Ovary (tissue), 9 donors: ENCODE data around the gene RABL6. TPM values are rescaled to one million over a fixed set of nuclear protein-coding genes. Genes with fewer than 3 reads are reported as not detected.
A peak's percentile ranks its signal among the peaks of the same experiment; 100 is the strongest.

Source experiments
- DNase-seq, 5 donors: peaks; one replicate each; pipeline ENCODE4 v3.0.0-alpha.2; 2019 to 2020
- H3K27ac ChIP-seq, 2 donors: fragments of 200-600 bp; one replicate each; pipeline versions ENCODE4 v1.5.1 to v1.8.0; 2019 to 2022
- H3K27me3 ChIP-seq: fragments of 200-600 bp; one replicate; pipeline ENCODE4 v1.8.0; 2022
- H3K36me3 ChIP-seq: fragments of 200-600 bp; sonication (generic); one replicate; pipeline ENCODE4 v1.5.1; 2019
- H3K4me1 ChIP-seq: one replicate; pipeline ENCODE4 v1.8.1; 2013; ENCODE audit warnings: mild to moderate bottlenecking, moderate library complexity; ENCODE audit not compliant: insufficient read depth
- H3K4me3 ChIP-seq: fragments of 200-600 bp; sonication (generic); one replicate; pipeline ENCODE4 v1.5.1; 2017
- H3K9me3 ChIP-seq, 2 donors: fragments of 200-600 bp in 1 of 2; sonication (generic) in 1 of 2; one replicate each; pipeline versions ENCODE4 v1.5.1 to v1.8.1; 2013 to 2019; ENCODE audit warnings: mild to moderate bottlenecking in 1 of 2, moderate library complexity in 1 of 2
- CTCF ChIP-seq, 3 donors: fragments of 450-650 bp in 2 of 3; fragments of 200-600 bp in 1 of 3; IDR thresholded peaks; one replicate each; pipeline versions ENCODE4 v1.5.1 to v1.8.0; 2016 to 2022; ENCODE audit warnings: antibody characterized with exemption in 3 of 3, mild to moderate bottlenecking in 1 of 3
- EP300 ChIP-seq: sonication (generic); formaldehyde crosslinking; IDR thresholded peaks from one replicate; pipeline ENCODE4 v1.6.1; 2017; ENCODE audit warnings: antibody characterized with exemption
- POLR2A ChIP-seq: fragments of 450-650 bp; IDR thresholded peaks from one replicate; pipeline ENCODE4 v1.6.1; 2017; ENCODE audit warnings: antibody characterized with exemption, mild to moderate bottlenecking, moderate library complexity
- WGBS, 3 donors: extraction: QIAGEN DNeasy Blood & Tissue Kit in 1 of 3; methylation state at CpG; one replicate each; pipeline versions ENCODE4 v1.1.5 to v1.1.7; 2013 to 2017; 5-methylcytosine and 5-hydroxymethylcytosine counted together
- intact Hi-C, 4 donors: fragments of 100-400 bp; cut with DNase I; formaldehyde crosslinking; loops; one replicate each; pipeline versions ENCODE4 v1.11.0 to v1.15.1; 2022 to 2023
- polyA plus RNA-seq, 2 donors: library from polyadenylated mRNA; stranded (reverse); fragments of 200-250 nt in 1 of 2; fragments of 350-450 nt in 1 of 2; fragmentation: Illumina TruSeq in 1 of 2; extraction: RNeasy Lipid Tissue Mini Kit (QIAGEN cat#74804) in 1 of 2; gene quantifications; one replicate each; pipeline ENCODE4 v1.2.3, GENCODE V29; 2013 to 2014
- total RNA-seq, 7 donors: library from RNA; depleted of rRNA in 2 of 7; stranded (reverse); fragments of >200 nt in 2 of 7; fragmentation: NEBNext Ultra II Directional in 3 of 7; extraction: Animal tissue kit (Norgen Biotek cat#: 25700) in 3 of 7; gene quantifications; one replicate each; pipeline versions ENCODE4 v1.1.0 to v1.2.4, GENCODE V29; 2016 to 2023
- donor health status: DM: no; HTN: no; CAD: no; lungs with moderate emphysema.
- donor health status: DM: no; HTN: no; CAD: no.
- donor health status: Bipolar disorder and iron deficiency.
- donor health status: DM: yes; HTN: yes; CAD: no.
- donor health status: DM: no; HTN: no; CAD: no.
- donor health status: DM: yes; HTN: yes; CAD: no.

RABL6 gene
- total and polyA plus RNA-seq, 9 donors: 22.6 to 65.4 (median 49.4) TPM

- DNase-seq: peak in 1 of 5 donors; percentile 25
- Histone ChIP-seq H3K4me1 (no peaks in the 10 kb centered on the region), H3K27me3 (no peaks in the 10 kb centered on the region), H3K9me3 (no peaks in the 10 kb centered on the region), H3K27ac (no peak overlapping the region), H3K4me3 (no peak overlapping the region), H3K36me3 (no peaks in the 10 kb centered on the region)
- WGBS, 3 donors: 71 to 74% (median 73%) methylated on average over 12 to 13 of the region's 13 CpGs
- no peak for TF ChIP-seq EP300
- no peak for TF ChIP-seq CTCF (IDR thresholded peaks at IDR 0.05)
- no peak for TF ChIP-seq POLR2A
- intact Hi-C loops: no loop called here
These were observed 46.2 kb upstream of the RABL6 start for GRCh38 chr9:136761545-136761981.

GRCh38 chr9:136762221-136762691 is 45.5 kb upstream of the RABL6 start:
- no peaks in the 10 kb centered on the region for H3K27me3 ChIP-seq

GRCh38 chr9:136762915-136763648 is 44.7 kb upstream of the RABL6 start:
- Histone ChIP-seq H3K4me3 (no peak overlapping the region), H3K4me1 (no peaks in the 10 kb centered on the region), H3K27ac (no peak overlapping the region), H3K36me3 (no peaks in the 10 kb centered on the region), H3K27me3 (no peaks in the 10 kb centered on the region), H3K9me3 (no peaks in the 10 kb centered on the region)
- 7 to 14% (median 13%) methylated on average over 36 to 37 of the region's 37 CpGs for WGBS, 3 donors
- intact Hi-C loops: no loop called here
- peak; percentile 32 to 59 (median 49) for DNase-seq
- TF ChIP-seq EP300 (no peak), CTCF (IDR thresholded peaks at IDR 0.05) (no peak), POLR2A (no peak)

More at GRCh38 chr9:136762221-136762691, 45.5 kb upstream of the RABL6 start:
- 68 to 73% (median 72%) methylated on average over 14 to 17 of the region's 17 CpGs for WGBS, 3 donors
- no peak overlapping the region for H3K4me3 ChIP-seq
- TF ChIP-seq EP300: no peak
- no peak for TF ChIP-seq CTCF (IDR thresholded peaks at IDR 0.05)
- TF ChIP-seq POLR2A: no peak
- intact Hi-C loops: no loop called here
- no peaks in the 10 kb centered on the region for H3K36me3 ChIP-seq
- H3K27ac ChIP-seq: no peak overlapping the region
- no peaks in the 10 kb centered on the region for H3K4me1 ChIP-seq
- no peaks in the 10 kb centered on the region for H3K9me3 ChIP-seq
- peak in 1 of 5 donors; percentile 21 for DNase-seq

GRCh38 chr9:136763649-136764035 is 44.1 kb upstream of the RABL6 start:
- DNase-seq: peak in 2 of 5 donors; percentile 21 to 28
- intact Hi-C loops: no loop called here
- Histone ChIP-seq H3K4me3 (no peak overlapping the region), H3K4me1 (no peaks in the 10 kb centered on the region), H3K36me3 (no peaks in the 10 kb centered on the region), H3K27ac (no peak overlapping the region), H3K9me3 (no peaks in the 10 kb centered on the region), H3K27me3 (no peaks in the 10 kb centered on the region)
- 71 to 78% (median 78%) methylated on average over 14 of the region's 14 CpGs for WGBS, 3 donors
- TF ChIP-seq CTCF (IDR thresholded peaks at IDR 0.05): no peak
- no peak for TF ChIP-seq POLR2A
- no peak for TF ChIP-seq EP300
